ENCODE results near the gene ATG101.

Gene ATG101

GRCh38 chr12:52122540-52122871, 52.7 kb downstream of the ATG101 start (continued):
- TF ChIP-seq GLIS3 (CRISPR knock-in tag; IDR thresholded peaks at IDR 0.05) = no peak
- TF ChIP-seq TOX (CRISPR knock-in tag; IDR thresholded peaks at IDR 0.05; ENCODE audit: borderline replicate concordance) = no peak
- TF ChIP-seq TSHZ2 (CRISPR knock-in tag; IDR thresholded peaks at IDR 0.05) = no peak

- no peak for ATAC-seq
- TF ChIP-seq TOX (CRISPR knock-in tag; IDR thresholded peaks at IDR 0.05; ENCODE audit: borderline replicate concordance) (no peak), SNAI2 (CRISPR knock-in tag; IDR thresholded peaks at IDR 0.05) (no peak), ARNTL (CRISPR knock-in tag; IDR thresholded peaks at IDR 0.05; ENCODE audit: borderline replicate concordance, low read depth) (no peak), BACH2 (CRISPR knock-in tag; IDR thresholded peaks at IDR 0.05; ENCODE audit: borderline replicate concordance) (no peak), CSRNP3 (CRISPR knock-in tag; IDR thresholded peaks at IDR 0.05) (no peak), RARB (CRISPR knock-in tag; IDR thresholded peaks at IDR 0.05) (no peak)
These were observed 53.1 kb downstream of the ATG101 start for GRCh38 chr12:52122904-52123303.

- no peak for ATAC-seq
- TF ChIP-seq TOX (CRISPR knock-in tag; IDR thresholded peaks at IDR 0.05; ENCODE audit: borderline replicate concordance) = no peak
- TF ChIP-seq TSHZ2 (CRISPR knock-in tag; IDR thresholded peaks at IDR 0.05) = no peak
- no peak for TF ChIP-seq ZC3H10 (CRISPR knock-in tag; IDR thresholded peaks at IDR 0.05)
- no peak for TF ChIP-seq BACH2 (CRISPR knock-in tag; IDR thresholded peaks at IDR 0.05; ENCODE audit: borderline replicate concordance)
- TF ChIP-seq CSDC2 (CRISPR knock-in tag; IDR thresholded peaks at IDR 0.05) = no peak
- no peak for TF ChIP-seq TCF4 (CRISPR knock-in tag; IDR thresholded peaks at IDR 0.05; ENCODE audit: borderline replicate concordance)
- no peak for TF ChIP-seq ZNF70 (CRISPR knock-in tag; IDR thresholded peaks at IDR 0.05)
- TF ChIP-seq ARNTL (CRISPR knock-in tag; IDR thresholded peaks at IDR 0.05; ENCODE audit: borderline replicate concordance, low read depth) = no peak
- TF ChIP-seq PATZ1 (CRISPR knock-in tag; IDR thresholded peaks at IDR 0.05; ENCODE audit: borderline replicate concordance) = no peak
These were observed 53.9 kb downstream of the ATG101 start for GRCh38 chr12:52123487-52124186.

- TF ChIP-seq TCF4 (CRISPR knock-in tag; IDR thresholded peaks at IDR 0.05; ENCODE audit: borderline replicate concordance) (no peak), ZNF8 (CRISPR knock-in tag; IDR thresholded peaks at IDR 0.05) (no peak), ZC3H10 (CRISPR knock-in tag; IDR thresholded peaks at IDR 0.05) (no peak), PATZ1 (CRISPR knock-in tag; IDR thresholded peaks at IDR 0.05; ENCODE audit: borderline replicate concordance) (no peak), OSR1 (CRISPR knock-in tag; IDR thresholded peaks at IDR 0.05) (no peak), ZNF565 (CRISPR knock-in tag; conservative IDR thresholded peaks at IDR 0.05; ENCODE audit: low read depth) (no peak)
- ATAC-seq = no peak
These were observed 55.7 kb downstream of the ATG101 start for GRCh38 chr12:52125476-52125900.
